ENCODE measurements around the gene FAF1.

FAF1 gene

GRCh38 chr1:50658459-50659076, 301.5 kb downstream of the FAF1 start:
- in situ Hi-C loops (cut with MboI; ENCODE audit: low sequenced_read_pairs), result no loop called here

DNA sequence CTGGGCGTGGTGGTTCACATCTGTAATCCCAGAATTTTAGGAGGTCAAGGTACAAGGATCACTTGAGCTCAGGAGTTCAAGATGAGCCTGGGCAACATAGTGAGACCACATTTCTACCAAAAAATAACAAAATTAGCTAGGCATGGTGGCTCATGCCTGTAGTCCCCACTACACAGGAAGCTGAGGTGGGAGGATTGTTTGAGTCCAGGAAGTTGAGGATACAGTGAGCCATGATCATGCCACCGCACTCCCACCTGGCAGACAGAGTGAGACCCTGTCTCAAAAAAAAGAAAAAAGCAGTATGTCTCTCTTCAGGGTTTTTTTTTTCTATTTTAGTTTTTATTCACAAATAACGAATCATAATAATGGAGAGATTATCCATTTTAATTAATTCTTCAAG, 303.1 kb downstream of the FAF1 start:
- in situ Hi-C loops (cut with MboI; ENCODE audit: low sequenced_read_pairs), result no loop called here

GRCh38 chr1:50651476-50652263, 308.4 kb downstream of the FAF1 start:
- in situ Hi-C loops (cut with MboI; ENCODE audit: low sequenced_read_pairs), result no loop called here

DNA sequence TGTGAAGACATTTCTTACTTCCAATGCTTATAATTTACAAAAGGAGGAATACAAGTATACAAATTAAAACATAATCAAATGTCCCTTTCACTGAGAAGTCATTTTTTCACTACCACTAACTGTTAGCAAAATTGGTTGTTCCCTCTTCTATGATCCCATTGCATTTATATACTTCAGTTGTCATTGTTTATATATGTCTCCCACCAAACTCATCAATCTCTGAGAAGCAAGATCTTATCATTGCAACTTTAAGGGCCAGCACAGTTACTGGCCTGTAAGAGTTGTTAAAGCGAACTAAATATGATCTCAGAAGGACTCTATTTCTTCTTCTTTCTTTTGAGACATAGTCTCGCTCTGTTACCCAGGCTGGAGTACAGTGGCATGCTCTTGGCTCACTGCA, 313.5 kb downstream of the FAF1 start:
- in situ Hi-C loops (cut with MboI; ENCODE audit: low sequenced_read_pairs), result no loop called here

DNA sequence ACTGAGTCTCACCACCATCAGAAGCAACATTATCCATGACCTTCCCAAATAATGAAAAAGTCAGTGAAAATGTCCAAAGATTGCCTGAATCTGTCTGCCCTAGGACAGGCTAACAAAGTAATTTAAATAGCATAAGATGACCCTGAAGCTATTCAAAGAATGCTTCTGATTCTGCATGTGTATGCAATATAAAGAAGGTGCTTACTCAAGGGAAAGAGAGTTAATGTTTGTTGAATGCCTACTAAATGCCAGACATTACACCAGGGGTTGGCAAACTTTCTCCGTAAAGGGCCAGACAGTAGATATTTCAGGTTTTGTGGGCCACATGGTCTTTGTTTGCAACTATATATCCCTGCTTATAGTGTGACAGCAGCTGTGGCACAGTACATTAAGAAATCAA, 314.9 kb downstream of the FAF1 start:
- in situ Hi-C loops (cut with MboI; ENCODE audit: low sequenced_read_pairs), result no loop called here

- in situ Hi-C loops (cut with MboI; ENCODE audit: low sequenced_read_pairs), result no loop called here
Observed at GRCh38 chr1:50644447-50645105, 315.5 kb downstream of the FAF1 start.

DNA sequence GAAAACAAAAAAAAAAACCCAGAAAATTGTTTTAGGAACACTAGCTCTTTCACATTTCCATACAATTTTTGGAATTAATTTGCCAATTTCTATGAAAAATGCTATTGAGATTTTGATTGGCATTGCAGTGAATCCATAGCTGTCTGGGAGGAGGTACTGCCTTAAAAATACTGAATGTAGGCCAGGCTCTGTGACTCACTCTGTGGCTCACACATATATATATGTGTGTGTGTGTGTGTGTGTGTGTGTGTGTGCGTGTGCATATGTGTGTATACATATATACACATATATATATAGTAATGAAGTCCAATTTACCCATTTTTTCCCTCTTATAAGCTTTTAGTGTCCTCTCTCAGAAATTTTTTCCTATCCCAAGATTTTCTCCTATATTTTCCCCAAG, 322.6 kb downstream of the FAF1 start:
- in situ Hi-C loops (cut with MboI; ENCODE audit: low sequenced_read_pairs), result no loop called here

DNA sequence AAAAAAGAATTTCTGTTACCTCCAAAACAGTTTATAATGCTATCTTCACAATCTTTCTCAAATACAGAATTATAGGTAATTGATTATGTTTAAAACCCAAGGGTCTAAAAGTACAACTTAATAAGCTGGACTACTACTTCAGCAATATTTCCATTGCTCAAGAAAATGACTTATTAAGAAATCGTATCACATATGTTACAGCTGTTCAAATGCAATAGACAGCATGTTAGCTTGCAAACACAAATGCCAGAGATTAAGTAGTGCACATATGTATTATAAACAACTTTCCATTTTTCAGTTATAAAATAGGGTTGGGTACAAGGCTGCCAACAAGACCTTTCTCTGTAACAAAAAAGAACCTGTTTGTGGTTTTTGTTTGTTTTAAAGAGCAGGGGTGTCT, 325.8 kb downstream of the FAF1 start:
- in situ Hi-C loops (cut with MboI; ENCODE audit: low sequenced_read_pairs), result no loop called here

GRCh38 chr1:50633465-50633864, 326.6 kb downstream of the FAF1 start:
- in situ Hi-C loops (cut with MboI; ENCODE audit: low sequenced_read_pairs), result no loop called here

DNA sequence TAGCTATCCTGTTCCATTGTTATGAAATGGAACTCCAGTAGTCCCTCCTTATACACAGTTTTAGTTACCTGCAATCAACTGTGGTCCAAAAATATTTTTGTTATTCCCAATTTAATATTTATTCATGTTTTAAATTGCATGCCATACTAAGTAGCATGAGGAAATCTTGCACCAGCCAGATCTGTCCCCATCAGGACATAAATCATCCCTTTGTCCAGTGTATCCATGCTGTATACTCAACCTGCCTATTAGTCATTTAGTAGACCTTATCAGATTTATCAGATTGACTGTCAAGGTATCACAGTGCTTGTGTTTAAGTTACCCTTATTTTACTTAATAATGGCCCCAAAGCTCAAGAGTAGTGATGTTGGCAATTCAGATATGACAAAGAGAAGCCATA, 328.9 kb downstream of the FAF1 start:
- in situ Hi-C loops (cut with MboI; ENCODE audit: low sequenced_read_pairs), result no loop called here

DNA sequence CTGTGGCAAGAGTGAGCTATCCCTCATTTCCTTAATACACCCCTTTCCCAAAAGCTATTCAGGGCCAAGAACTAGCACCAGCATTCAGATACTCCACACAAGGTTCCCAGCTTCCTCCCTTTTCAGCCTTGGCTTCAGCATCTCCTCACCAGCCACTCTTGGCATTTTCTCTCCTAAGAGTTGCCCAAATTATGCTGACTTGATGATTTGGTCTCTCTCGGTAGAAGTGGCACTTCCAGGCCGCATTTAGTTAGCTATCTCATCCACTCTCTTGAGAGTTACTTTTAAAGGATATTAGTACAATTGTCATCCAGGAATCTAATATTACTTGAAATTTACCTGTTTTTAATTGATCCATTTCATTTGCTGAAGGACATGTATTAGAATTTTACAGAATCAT, 337.8 kb downstream of the FAF1 start:
- in situ Hi-C loops (cut with MboI; ENCODE audit: low sequenced_read_pairs), result loop anchor here (25.0 kb wide), 1 partner anchor 260 kb away; no protein-coding TSS in a partner anchor

DNA sequence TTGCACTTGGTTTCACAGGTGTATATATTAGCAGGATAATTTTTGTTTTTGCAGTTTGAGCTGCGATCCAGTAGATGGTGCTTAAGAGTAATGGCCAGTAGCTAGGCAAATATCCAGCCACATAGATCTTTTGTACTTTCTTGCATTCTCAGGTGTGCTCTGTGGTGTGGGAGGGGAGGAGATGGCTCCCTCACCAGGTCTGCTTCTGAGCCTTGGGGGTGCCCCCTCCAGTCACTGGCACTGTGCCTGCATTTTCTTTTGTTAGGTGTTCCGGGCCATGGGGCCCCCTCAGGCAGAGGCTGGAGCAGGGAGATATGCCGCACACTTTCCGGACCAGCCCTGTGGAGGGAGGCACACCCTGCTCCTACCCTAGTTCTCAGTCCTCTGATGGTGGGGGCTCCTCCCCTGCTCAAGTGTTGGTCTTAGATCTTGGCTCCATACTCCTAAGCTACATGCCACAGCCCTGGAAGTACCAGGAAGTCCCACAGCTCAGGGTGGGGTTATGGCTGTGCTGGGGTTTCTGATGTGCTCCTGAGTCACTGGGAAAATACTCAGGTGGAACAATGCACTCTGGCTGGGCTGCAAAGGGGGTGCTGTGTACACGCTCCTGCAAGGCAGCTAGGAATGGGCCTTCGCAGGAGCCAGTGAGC, 339.3 kb downstream of the FAF1 start:
- in situ Hi-C loops (cut with MboI; ENCODE audit: low sequenced_read_pairs), result loop anchor here (25.0 kb wide), 1 partner anchor 259 kb away; no protein-coding TSS in a partner anchor

GRCh38 chr1:50615036-50615750, 344.9 kb downstream of the FAF1 start:
- in situ Hi-C loops (cut with MboI; ENCODE audit: low sequenced_read_pairs), result loop anchor here (25.0 kb wide), 1 partner anchor 253 kb away; no protein-coding TSS in a partner anchor

- in situ Hi-C loops (cut with MboI; ENCODE audit: low sequenced_read_pairs), result loop anchor here (25.0 kb wide), 1 partner anchor 249 kb away; no protein-coding TSS in a partner anchor
Observed at GRCh38 chr1:50611675-50612074, 348.4 kb downstream of the FAF1 start.

- in situ Hi-C loops (cut with MboI; ENCODE audit: low sequenced_read_pairs), result loop anchor here (25.0 kb wide), 1 partner anchor 248 kb away; no protein-coding TSS in a partner anchor
Observed at GRCh38 chr1:50610563-50610962, 349.5 kb downstream of the FAF1 start.

- in situ Hi-C loops (cut with MboI; ENCODE audit: low sequenced_read_pairs), result loop anchor here (25.0 kb wide), 1 partner anchor 247 kb away; no protein-coding TSS in a partner anchor
Observed at GRCh38 chr1:50609508-50609907, 350.6 kb downstream of the FAF1 start.

DNA sequence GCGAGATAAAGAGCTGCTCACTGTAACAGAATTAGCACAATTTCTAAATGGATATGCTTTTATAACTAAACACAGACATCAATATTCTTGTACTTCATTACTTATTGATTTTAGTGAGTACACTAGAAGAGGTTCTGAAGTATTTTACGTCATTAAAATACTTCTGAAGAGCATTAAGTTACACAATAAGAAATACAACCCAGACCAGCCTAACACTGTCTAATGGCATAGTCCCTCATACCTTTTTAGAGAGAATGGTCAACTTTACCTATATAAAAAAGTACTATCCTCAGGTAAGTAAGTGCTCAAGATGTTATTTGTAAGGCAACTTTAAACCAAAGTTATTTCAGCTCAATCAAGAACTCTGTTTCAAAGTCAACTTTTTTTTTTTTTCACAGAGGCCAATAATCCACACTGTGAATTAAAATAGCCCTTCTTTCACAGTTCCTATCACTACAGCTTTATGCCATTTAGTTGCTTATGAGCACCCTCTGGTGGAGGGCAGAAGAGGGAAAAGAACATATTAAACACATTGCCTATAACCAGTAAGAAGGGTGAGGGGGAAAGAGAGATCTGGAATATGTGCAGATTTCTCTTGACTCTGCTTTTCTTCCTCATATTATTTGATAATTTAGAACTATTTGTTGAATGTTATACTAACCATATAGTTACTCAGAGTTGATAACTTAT, 354.7 kb downstream of the FAF1 start:
- in situ Hi-C loops (cut with MboI; ENCODE audit: low sequenced_read_pairs), result loop anchor here (25.0 kb wide), 1 partner anchor 243 kb away; no protein-coding TSS in a partner anchor

- in situ Hi-C loops (cut with MboI; ENCODE audit: low sequenced_read_pairs), result loop anchor here (25.0 kb wide), 1 partner anchor 242 kb away; no protein-coding TSS in a partner anchor
Observed at GRCh38 chr1:50604580-50604979, 355.5 kb downstream of the FAF1 start.

Data from HL-60/S4 treated with phorbol 12-myristate 13-acetate at 8.2 ng/mL for 4 days and 3 days (cell line).